Stomach (tissue), 4 donors: Measurements from ENCODE around the gene IGSF21.

Experiments
- CTCF ChIP-seq, 7 experiments: fragments of 450-650 bp in 4 of 7; fragments of 200-600 bp in 3 of 7; sonication (generic) in 3 of 7; IDR thresholded peaks; one replicate each; pipeline ENCODE4 v1.5.1; 2016 to 2019; ENCODE audit warnings: antibody characterized with exemption in 7 of 7, control low read depth in 2 of 7, mild to moderate bottlenecking in 1 of 7
- EP300 ChIP-seq: sonication (generic); formaldehyde crosslinking; IDR thresholded peaks from one replicate; pipeline ENCODE4 v1.6.1; 2017; ENCODE audit warnings: antibody characterized with exemption

- TF ChIP-seq EP300 (no peak), CTCF (IDR thresholded peaks at IDR 0.05) (no peak)
Observed at GRCh38 chr1:18187054-18187453, 79.5 kb downstream of the IGSF21 start.
